CD4-positive, alpha-beta T cell treated with Interleukin-10 for 1 hour (primary cell): Measurements from ENCODE around the gene ZNF407.
"Not testable (repeated sequence)": the region's sequence is repeated elsewhere in the genome, so short reads cannot be mapped to it uniquely, and the experiment has no call there.

Source experiments
- DNase-seq: peaks from one replicate; pipeline ENCODE4 v3.0.0-alpha.2; 2020

Gene ZNF407

DNA sequence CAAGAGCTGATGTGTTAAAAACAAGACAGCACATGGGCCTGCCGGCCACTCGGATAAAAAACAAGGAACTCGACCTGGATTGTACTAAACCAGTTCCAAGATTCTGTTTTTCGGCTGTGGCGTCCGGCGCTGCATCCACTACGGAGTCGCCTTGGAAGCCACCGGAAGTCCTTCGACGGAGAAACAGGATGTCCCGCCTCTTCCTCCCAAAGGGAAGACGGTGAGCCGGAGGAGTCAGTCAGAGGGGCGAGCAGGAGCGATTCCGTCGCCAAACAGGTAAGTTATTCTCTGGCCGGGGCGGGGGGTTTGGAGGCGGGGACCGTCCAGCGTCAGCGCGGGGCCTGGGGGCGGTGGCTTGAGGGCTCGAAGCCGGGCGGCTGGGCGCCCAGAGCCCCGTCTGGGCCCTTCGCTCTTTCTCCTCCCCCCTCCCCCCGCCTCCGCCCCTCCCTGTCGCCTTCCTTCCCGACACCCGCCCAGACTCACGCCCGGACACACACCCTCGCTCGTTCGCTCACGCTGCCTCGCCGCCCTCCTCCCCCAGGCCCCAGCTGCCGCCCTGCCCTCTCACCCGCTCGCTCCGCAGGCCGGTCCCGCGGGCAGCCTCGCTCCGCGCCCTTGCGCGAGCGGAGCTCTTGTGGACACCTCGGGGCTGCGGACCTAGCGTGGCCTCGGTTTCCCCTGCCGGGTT lies at the start of gene ZNF407:
Gene ZNF407, plus strand, starts transcription at position 209 of the 688 bp plus-strand sequence. CDS start 33,150 bp downstream, outside the sequence.
- peak; percentile 91 for DNase-seq

GRCh38 chr18:74549591-74550104 lies 48.0 kb upstream of the ZNF407 start:
- DNase-seq, result no peak

GRCh38 chr18:74550886-74551285 lies 46.8 kb upstream of the ZNF407 start:
- no peak for DNase-seq

DNA sequence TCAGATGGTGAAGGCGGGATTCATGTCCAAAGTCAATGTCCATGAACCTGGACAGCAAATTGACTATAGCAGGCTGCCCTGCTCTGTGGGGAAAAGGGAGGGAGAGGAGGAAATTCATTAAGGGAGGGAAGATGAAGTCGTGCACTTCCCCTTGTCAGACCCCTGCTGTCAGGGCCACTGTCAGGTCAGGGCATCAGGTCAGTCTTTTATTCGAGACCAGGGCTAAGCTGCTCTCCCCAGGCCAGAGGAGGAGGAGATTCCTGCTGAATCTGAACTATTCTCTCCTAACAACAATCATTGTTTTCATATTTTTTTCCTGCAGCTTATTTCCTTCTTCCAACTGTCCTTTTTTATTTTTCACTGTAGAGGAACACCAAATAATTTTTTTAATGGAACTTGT lies 46.2 kb upstream of the ZNF407 start:
- DNase-seq, result no peak

DNA sequence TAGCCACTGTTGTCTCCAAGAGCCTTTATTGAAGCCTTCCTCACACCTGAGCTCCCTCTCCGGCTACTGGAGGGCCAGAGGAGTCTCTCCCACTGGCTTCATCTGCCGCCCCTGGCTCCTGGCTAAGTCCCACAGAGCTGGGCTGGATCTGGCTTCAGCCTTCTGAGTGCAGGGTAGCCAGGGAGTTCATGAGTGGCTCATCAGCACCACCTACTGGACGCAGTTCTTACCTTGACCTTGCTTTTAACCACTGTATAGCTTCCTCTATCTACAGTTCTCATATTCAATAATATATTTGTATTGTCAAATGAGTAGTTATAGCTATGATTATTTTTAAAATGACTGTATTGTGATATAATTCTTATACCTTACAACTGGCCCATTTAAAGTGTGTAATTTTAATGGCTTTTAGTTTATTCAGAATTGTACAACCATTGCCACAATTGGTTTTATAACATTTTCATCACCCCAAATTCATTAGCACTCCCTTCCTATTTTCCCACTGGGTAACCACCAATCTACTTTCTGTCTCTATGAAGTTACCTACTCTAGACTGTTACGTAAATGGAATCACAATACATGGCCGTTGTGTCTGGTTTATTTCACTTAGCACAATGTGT lies 45.6 kb upstream of the ZNF407 start:
- peak; percentile 76 for DNase-seq

DNA sequence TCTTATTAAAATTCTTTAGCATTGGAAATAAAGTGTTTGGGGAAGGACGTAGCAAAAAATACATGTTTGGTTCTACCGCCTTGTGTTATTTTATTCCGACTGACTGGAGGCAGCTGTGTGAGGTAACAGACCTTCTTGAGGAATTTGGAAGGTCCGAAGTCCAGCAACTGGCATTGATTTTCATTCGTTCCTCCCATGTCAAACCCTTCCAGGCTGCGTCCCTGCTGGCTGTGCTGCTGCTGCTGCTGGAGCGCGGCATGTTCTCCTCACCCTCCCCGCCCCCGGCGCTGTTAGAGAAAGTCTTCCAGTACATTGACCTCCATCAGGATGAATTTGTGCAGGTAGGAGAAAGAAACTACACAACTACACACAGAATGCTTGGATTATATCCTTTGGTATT lies 41.5 kb upstream of the ZNF407 start:
- no peak for DNase-seq

DNA sequence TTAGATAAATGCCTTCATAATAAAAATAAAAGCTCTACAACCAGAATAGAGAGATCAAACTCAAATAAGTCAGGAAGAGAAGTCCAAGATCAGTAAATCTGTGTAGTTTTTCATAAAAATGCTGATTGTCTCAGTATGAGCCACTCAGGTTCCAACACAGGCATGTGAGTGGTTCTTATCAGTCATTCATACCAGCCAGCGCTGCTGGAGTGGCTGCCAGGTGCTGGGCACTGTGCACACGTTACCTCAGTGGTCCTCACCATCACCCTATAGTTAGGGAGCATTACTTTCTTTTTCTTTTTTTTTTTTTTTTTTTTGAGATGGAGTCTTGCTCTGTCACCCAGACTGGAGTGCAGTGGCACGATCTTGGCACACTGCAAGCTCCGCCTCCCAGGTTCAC lies 39.6 kb upstream of the ZNF407 start:
- no peak for DNase-seq

GRCh38 chr18:74562131-74562730 lies 35.4 kb upstream of the ZNF407 start:
- no peak for DNase-seq

DNA sequence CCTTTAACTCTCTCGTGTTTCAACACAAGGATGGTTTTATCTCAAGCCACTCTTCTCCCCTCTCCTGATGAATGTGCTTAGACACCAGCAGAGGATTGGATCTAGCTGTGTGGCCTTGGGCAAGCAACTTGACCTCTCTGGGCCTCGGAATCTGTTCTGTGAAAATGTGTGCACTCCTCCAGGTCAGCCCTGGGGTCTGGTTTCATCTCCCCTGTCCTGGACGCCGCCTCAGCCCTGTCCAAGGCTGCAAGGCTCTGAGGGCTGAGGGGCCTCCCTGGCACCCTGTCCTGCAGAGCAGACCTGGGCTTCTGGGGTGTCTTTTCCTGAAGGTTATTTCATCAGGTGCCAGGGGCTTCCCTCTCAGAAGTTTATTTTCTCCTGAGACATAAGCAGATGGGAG lies 34.9 kb upstream of the ZNF407 start:
- no peak for DNase-seq

GRCh38 chr18:74563999-74564398 lies 33.7 kb upstream of the ZNF407 start:
- DNase-seq, result no peak

GRCh38 chr18:74565164-74565563 lies 32.5 kb upstream of the ZNF407 start:
- not testable (repeated sequence) for DNase-seq

- not testable (repeated sequence) for DNase-seq
Measured at GRCh38 chr18:74565993-74566392, 31.7 kb upstream of the ZNF407 start.

- DNase-seq, result no peak
Measured at GRCh38 chr18:74567822-74568221, 29.8 kb upstream of the ZNF407 start.

- DNase-seq, result no peak
Measured at GRCh38 chr18:74569401-74569800, 28.3 kb upstream of the ZNF407 start.

DNA sequence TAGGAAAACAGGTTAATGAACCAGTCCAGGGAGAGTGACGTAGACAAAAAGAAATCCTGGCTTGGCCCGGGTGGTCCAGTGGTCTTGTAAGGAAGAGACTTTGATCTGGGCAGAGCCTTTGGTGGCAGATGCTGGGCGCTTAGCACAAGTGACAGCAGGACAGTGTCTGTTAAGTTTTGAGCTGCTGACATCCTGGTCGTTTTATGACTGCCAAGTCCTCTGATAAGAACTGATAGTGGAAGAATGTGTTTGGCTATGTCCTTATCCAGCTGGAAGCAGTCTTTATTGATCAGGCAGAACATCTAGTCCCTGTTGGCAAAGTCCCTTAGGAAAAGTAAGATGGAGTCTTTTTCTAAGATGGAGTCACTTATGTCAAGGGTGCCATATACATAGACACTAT lies 27.4 kb upstream of the ZNF407 start:
- DNase-seq, result no peak

DNA sequence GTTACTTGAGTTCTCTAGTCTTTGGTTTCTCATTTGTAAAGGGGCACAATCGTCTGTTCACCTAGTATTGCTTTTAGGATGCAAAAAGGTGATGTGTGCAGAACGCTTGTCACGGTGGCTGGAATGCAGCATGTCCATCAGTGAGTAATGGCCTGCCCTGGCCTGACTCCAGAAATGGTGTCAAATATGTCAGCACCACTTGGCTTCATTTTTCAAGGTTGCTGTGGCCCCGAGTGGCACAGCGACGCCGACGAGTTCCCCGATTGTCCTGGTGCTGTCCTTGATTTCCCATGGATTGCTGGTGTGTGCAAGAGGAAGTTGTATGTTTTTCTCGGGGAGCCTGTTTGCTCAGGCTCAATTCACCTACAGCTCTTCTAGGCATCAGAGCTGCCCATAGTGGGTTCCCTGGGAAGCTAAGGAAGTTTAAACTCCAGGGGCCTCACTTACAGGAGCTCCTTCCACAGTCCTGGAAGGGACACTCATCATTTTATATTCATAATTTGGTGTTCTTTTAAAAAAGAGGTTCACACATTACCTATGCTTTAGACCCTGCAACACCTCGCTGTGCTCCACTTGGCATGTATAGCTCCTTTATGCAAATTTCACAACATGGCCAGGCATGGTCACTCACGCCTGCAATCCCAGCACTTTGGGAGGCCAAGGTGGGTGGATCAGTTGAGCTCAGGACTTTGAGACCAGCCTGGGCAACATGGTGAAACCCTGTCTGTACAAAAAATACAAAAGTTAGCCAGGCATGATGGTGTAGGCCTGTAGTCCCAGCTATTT lies 25.6 kb upstream of the ZNF407 start:
- DNase-seq, result no peak

DNA sequence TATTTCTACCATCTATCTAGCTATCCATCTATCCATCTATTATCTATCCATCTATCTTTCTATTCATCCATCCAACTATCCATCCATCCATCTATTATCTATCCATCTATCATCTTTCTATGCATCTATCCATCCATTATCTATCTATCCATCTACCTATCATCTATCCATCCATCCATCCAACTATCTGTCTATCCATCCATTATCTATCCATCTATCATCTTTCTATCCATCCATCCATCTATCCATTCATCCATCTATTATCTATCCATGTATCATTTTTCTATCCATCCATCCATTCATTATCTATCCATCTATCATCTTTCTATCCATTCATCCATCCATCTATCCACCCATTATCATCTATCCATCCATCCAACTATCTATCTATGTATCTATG lies 24.6 kb upstream of the ZNF407 start:
- no peak for DNase-seq

DNA sequence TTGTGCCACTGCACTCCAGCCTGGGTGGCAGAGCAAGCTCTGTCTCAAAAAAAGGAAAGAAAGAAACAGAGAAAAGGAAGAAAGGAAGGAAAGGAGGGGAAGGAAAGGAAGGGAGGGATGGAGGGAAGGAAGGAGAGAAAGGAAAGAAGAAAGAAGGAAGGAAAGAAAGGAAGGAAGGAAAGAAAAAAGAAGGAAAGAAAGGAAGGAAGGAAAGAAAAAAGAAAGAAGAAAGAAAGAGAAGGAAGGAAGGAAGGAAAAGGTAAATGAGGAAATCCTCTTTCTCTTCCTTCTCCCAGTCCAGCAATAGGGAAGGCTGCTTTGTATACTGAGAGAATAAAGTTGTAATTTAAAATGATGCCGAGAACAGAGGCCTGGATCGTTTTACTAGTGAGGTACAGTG lies 22.8 kb upstream of the ZNF407 start:
- DNase-seq, result no peak

DNA sequence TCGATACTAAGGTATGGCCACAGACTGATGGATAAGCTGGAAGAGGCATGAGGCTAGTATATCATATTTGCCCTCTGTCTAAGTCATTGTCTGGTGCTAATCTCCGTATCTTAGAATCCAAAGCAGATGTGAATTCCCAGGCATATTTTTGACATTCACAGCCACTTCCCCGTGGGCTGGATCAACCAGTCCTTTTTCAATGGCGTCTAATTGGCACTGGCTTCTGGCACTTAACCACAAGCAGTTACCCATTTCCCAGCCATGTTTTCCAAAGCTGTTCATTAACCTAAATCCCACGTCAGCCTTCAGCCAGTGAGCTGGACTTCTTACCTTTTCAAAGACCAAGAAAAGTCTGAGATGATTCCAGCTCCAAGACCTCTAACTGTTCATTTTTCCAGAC lies 20.7 kb upstream of the ZNF407 start:
- DNase-seq, result no peak

DNA sequence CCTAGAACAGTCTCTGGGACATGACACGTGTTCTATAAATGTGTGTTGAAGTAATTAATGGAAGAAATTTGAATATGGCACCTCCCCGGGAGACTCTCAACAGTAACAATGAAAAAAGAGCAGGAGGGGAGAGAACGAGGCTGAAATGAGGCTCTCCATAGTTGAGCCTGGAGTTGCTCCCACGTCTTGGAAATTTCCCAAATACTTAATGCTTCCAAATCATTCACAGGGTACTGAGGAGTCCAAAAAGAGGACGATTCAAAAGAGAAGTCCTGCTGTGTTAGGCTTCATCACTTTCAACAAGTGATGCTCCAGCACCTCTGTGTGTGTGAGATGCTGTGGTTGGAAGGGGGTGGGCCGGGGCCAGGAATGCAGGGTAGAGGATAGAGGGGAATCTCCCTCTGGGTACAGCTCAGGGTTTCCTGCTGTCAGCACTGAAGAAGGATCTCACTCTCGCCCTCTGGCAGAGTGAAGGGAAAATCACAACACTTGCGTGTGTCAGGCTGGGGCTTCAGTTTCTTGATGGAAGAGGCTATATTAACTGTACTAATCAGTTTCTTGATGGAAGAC lies 18.1 kb upstream of the ZNF407 start:
- no peak for DNase-seq

DNA sequence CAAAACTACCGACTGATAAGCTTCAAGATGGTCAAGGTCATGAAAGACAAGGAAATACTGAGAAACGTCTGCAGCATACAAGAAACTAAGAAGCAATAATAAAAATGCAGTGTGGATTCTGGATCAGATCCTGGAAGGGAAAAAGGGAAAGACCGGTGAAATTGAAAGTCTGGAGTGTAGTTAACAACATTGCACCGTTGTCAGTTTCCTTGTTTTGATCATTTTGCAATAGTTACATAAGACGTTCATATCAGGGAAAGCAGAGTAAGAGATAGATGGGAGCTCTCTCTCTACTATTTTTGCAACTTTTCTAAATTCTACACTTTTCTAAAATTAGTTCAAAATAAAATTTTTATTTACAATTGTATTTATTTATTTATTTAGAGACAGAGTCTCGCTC lies 15.0 kb upstream of the ZNF407 start:
- DNase-seq, result no peak

DNA sequence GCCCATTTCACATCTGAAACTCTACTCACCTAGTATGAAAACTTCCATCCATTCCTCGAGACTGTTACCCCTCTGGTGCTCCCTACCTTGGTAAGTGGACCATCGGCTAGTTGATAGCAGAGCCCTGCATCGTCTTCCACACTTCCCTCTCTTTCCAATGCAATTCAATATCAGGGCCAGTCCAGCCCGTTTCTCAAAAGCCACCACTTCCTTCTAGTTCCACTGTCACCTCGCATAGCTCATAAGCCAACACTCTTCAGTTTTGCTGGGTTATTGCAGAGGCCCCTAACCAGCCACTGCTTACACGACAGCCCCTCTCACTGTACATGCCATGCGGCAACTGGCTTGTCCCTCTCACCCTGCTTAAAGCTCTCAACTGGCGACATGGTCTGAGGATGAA lies 10.2 kb upstream of the ZNF407 start:
- DNase-seq, result no peak

GRCh38 chr18:74589021-74589420 lies 8.6 kb upstream of the ZNF407 start:
- no peak for DNase-seq
